Astrocyte of the spinal cord (primary cell): ENCODE data around the gene ARID5B.

Source experiments
- DNase-seq: peaks from one replicate; pipeline ENCODE4 v3.0.0; 2011; ENCODE audit warnings: low read depth, low spot score
- H3K4me3 ChIP-seq: 2 replicates; pipeline ENCODE4 v1.5.1; 2011; ENCODE audit warnings: low read depth, mild to moderate bottlenecking, low read length, moderate library complexity
- in situ Hi-C: cut with HindIII; loops from 2 replicates; pipeline ENCODE4 v1.10.0; 2017; ENCODE audit warnings: low sequenced_read_pairs
- TF ChIP-seq, protein P1 (sequence below): IDR thresholded peaks from 2 replicates; pipeline ENCODE4 v1.5.1; 2012; ENCODE audit warnings: low read depth, mild to moderate bottlenecking, low read length, inconsistent platforms

ARID5B gene

DNA sequence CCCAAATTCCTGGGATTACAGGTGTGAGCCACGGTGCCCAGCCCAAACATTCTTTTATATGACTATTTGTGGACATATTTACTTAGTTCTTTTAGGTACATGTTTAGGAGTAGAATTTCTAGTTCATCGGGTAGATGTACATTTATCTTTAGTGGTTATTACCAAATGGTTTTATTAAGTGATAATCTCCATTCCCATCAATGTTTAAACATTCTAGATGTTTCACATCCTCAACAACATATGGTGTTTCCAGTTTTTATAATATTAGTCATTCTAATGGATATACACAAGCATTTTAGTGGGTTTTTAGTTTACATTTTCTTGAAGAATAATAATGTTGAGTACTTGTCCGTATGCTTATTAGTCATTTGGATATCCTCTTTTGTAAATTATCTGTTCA, 235.4 kb downstream of the ARID5B start:
- TF ChIP-seq, protein P1, sequence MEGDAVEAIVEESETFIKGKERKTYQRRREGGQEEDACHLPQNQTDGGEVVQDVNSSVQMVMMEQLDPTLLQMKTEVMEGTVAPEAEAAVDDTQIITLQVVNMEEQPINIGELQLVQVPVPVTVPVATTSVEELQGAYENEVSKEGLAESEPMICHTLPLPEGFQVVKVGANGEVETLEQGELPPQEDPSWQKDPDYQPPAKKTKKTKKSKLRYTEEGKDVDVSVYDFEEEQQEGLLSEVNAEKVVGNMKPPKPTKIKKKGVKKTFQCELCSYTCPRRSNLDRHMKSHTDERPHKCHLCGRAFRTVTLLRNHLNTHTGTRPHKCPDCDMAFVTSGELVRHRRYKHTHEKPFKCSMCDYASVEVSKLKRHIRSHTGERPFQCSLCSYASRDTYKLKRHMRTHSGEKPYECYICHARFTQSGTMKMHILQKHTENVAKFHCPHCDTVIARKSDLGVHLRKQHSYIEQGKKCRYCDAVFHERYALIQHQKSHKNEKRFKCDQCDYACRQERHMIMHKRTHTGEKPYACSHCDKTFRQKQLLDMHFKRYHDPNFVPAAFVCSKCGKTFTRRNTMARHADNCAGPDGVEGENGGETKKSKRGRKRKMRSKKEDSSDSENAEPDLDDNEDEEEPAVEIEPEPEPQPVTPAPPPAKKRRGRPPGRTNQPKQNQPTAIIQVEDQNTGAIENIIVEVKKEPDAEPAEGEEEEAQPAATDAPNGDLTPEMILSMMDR: no peak
- H3K4me3 ChIP-seq: no peak overlapping the region
- no peak for DNase-seq
- in situ Hi-C loops: no loop called here
